ENCODE measurements around the gene C11orf21. TPM values are rescaled to one million over a fixed set of nuclear protein-coding genes. Genes with fewer than 3 reads are reported as not detected.
A peak's percentile ranks its signal among the peaks of the same experiment; 100 is the strongest.

The C11orf21 gene
- total and polyA plus RNA-seq, 12 donors = 0.04 to 2.1 (median 0.37) TPM

DNA sequence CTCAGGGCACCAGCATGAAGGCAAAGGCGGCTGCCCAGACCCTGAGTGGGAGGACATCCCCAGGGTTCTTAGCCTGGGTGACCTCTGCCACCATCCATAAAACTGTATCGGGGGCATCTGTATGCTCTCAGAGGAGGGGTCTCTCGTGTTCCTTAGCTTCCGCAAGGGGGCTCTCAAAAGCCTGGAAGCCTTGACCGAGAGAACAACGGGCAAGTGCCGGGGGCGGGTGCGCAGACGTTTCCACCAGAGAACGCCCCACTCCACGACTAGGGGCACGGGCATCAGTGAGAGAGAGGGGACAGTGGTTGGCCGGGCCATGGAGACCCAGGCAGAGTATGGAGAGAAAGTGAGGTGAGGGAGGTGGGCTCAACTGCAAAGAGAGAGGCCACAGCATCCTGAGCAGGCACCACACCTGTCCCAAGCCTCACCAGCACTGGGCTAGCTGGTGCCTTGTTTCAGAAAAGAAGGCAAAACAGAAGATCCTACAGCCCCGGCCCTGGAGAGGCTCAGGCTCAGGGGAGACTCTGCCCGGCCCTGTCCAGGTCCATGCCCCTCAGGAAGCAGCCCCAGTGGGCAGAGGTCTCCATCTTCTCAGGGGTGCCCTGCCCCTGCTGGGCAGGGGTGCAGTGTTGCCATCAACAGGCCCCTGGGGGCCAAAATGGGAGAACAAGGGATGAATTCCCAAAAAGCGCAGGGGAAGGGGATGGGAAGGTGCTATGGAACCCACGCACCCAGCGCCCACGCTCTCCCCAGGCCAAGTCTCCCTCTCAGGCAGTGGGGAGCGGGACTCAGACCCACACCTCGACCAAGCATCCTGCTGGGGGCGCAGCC, 6.0 kb upstream of the C11orf21 start:
- Histone ChIP-seq H3K4me3 (no peak overlapping the region), H3K27me3 (no peaks in the 10 kb centered on the region), H3K4me1 (replicated peaks in 1 of 2) (peaks cover 0 to 27% of the 10 kb centered on the region in 2 donors), H3K9me3 (replicated peaks in 1 of 3) (no peaks in the 10 kb centered on the region), H3K27ac (peak overlapping the region in 2 of 5 donors; percentile 38 to 66), H3K36me3 (replicated peaks in 1 of 2) (no peaks in the 10 kb centered on the region)
- TF ChIP-seq CTCF (IDR thresholded peaks at IDR 0.05) (no peak), POLR2A (IDR thresholded peaks at IDR 0.05) (no peak)
- peak in 1 of 7 donors; percentile 8 for DNase-seq
- intact Hi-C loops (cut with DNase I) = loop anchor here (2.0 to 10.0 kb wide), 2 partner anchors 111 to 217 kb away; no protein-coding TSS in a partner anchor
- 79 to 83% (median 81%) methylated on average over 15 to 23 of the region's 23 CpGs for WGBS, 4 donors

DNA sequence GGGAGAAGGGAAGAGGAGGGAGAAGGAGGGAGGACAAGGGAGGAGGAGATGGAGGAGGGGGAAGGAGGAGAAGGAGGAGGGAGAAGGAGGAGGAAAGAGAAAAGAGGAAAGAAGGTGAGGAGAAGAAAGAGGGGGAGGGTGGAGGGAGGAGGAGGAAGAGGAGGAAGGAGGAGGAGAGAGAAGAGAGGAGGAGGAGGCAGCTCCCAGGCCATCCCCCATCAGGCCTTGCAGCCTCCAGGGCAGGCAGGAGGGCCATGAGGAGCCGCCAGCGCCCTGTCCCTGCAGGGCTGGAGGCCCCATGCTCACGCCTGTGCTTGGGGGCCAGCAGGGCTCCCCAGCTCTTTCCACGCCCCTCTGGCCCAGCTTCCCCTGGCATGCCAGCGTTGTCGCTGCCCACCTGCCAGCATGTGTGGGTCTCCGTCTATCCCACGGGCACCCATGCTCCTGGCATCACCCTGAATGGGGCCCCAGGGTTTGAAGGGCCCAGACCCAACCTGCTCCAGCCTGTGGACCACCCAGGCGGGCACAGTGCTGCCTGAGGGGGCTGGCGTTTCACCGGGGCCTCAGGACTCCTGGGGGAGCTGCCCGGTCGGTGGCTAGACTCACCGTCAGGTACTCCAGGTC, 5.3 kb upstream of the C11orf21 start:
- peaks cover 0 to 27% of the 10 kb centered on the region in 2 donors for H3K4me1 ChIP-seq (replicated peaks in 1 of 2)
- H3K36me3 ChIP-seq (replicated peaks in 1 of 2) = no peaks in the 10 kb centered on the region
- intact Hi-C loops (cut with DNase I) = loop anchor here in 1 of 2 donors (10.0 kb wide), 1 partner anchor 218 kb away; no protein-coding TSS in a partner anchor
- H3K27ac ChIP-seq = peak overlapping the region in 2 of 5 donors; percentile 38 to 66
- no peak for TF ChIP-seq CTCF (IDR thresholded peaks at IDR 0.05)
- DNase-seq = peak in 2 of 7 donors; percentile 25 to 29
- no peak overlapping the region for H3K4me3 ChIP-seq
- no peaks in the 10 kb centered on the region for H3K27me3 ChIP-seq
- H3K9me3 ChIP-seq (replicated peaks in 1 of 3) = no peaks in the 10 kb centered on the region
- 41 to 57% (median 51%) methylated on average over 6 to 14 of the region's 14 CpGs for WGBS, 4 donors

- peak in 6 of 7 donors; percentile 35 to 78 (median 62) for DNase-seq
- H3K4me3 ChIP-seq = no peak overlapping the region
Measured at GRCh38 chr11:2306452-2306823, 4.7 kb upstream of the C11orf21 start.

More at GRCh38 chr11:2306452-2306823, 4.7 kb upstream of the C11orf21 start:
- Histone ChIP-seq H3K27me3 (no peaks in the 10 kb centered on the region), H3K27ac (peak overlapping the region in 4 of 5 donors; percentile 32 to 83 (median 61)), H3K4me1 (replicated peaks in 1 of 2) (peaks cover 0 to 27% of the 10 kb centered on the region in 2 donors), H3K9me3 (replicated peaks in 1 of 3) (no peaks in the 10 kb centered on the region), H3K36me3 (replicated peaks in 1 of 2) (no peaks in the 10 kb centered on the region)
- intact Hi-C loops (cut with DNase I) = loop anchor here in 1 of 2 donors (10.0 kb wide), 1 partner anchor 218 kb away; no protein-coding TSS in a partner anchor
- 21 to 31% (median 26%) methylated on average over 4 of the region's 4 CpGs for WGBS, 4 donors
- TF ChIP-seq POLR2A (IDR thresholded peaks at IDR 0.05) = no peak
- TF ChIP-seq CTCF (IDR thresholded peaks at IDR 0.05) = peak in 1 of 6 experiments; percentile 13

Data from adrenal gland (tissue), 12 donors.